Astrocyte (in vitro differentiated cells and primary cell): ENCODE data around the gene SCGB1C2. TPM values are rescaled to one million over a fixed set of nuclear protein-coding genes. Genes with fewer than 3 reads are reported as not detected.

Source experiments
- DNase-seq: peaks from one replicate; pipeline ENCODE4 v3.0.0-alpha.2; 2010; ENCODE audit warnings: low read depth
- FAIRE-seq: peaks from 2 replicates; lab custom pipeline; 2011; peaks lifted over from hg19 to GRCh38; lab: Jason Lieb, UNC
- H2AFZ ChIP-seq: 2 replicates; pipeline ENCODE4 v1.6.0; 2012; ENCODE audit warnings: low read depth, low read length, inconsistent platforms
- H3K27ac ChIP-seq: 2 replicates; pipeline ENCODE4 v1.5.1; 2011; ENCODE audit warnings: low read depth, low read length, inconsistent platforms
- H3K27me3 ChIP-seq: 2 replicates; pipeline ENCODE4 v1.6.0; 2011; ENCODE audit warnings: low read length, inconsistent platforms; ENCODE audit not compliant: insufficient read depth
- H3K36me3 ChIP-seq: 2 replicates; pipeline ENCODE4 v1.5.1; 2011; ENCODE audit warnings: low read length, inconsistent platforms; ENCODE audit not compliant: insufficient read depth
- H3K4me1 ChIP-seq: 2 replicates; pipeline ENCODE4 v1.5.1; 2011; ENCODE audit warnings: low read length, inconsistent platforms; ENCODE audit not compliant: insufficient read depth
- H3K4me2 ChIP-seq: 2 replicates; pipeline ENCODE4 v1.6.0; 2012; ENCODE audit warnings: low read length, inconsistent platforms
- H3K4me3 ChIP-seq: 2 replicates; pipeline ENCODE4 v1.5.1; 2011; ENCODE audit warnings: low read depth, mild to moderate bottlenecking, low read length, inconsistent platforms; ENCODE audit not compliant: insufficient read depth
- H3K79me2 ChIP-seq: 2 replicates; pipeline ENCODE4 v1.6.0; 2012; ENCODE audit warnings: mild to moderate bottlenecking, low read length, inconsistent platforms; ENCODE audit not compliant: insufficient read depth
- H3K9ac ChIP-seq: 2 replicates; pipeline ENCODE4 v1.6.0; 2012; ENCODE audit warnings: mild to moderate bottlenecking, low read length, inconsistent platforms
- H3K9me3 ChIP-seq: 2 replicates; pipeline ENCODE4 v1.5.1; 2012; ENCODE audit warnings: low read depth, mild to moderate bottlenecking, low read length, inconsistent platforms; ENCODE audit not compliant: insufficient read depth
- H4K20me1 ChIP-seq: 2 replicates; pipeline ENCODE4 v1.6.0; 2012; ENCODE audit warnings: low read length, inconsistent platforms; ENCODE audit not compliant: insufficient read depth
- H3K27ac Mint-ChIP-seq: one replicate; pipeline ENCODE4 v1.8.0; 2021; ENCODE audit warnings: mild to moderate bottlenecking, mixed read lengths; ENCODE audit not compliant: unreplicated experiment
- H3K27me3 Mint-ChIP-seq: one replicate; pipeline ENCODE4 v1.8.0; 2021; ENCODE audit warnings: low read depth, mixed read lengths; ENCODE audit not compliant: unreplicated experiment
- H3K36me3 Mint-ChIP-seq: one replicate; pipeline ENCODE4 v1.8.0; 2021; ENCODE audit warnings: low read depth, mixed read lengths; ENCODE audit not compliant: unreplicated experiment
- H3K4me1 Mint-ChIP-seq: one replicate; pipeline ENCODE4 v1.8.0; 2021; ENCODE audit warnings: low read depth, mixed read lengths; ENCODE audit not compliant: unreplicated experiment
- H3K4me3 Mint-ChIP-seq: one replicate; pipeline ENCODE4 v1.8.0; 2021; ENCODE audit warnings: mild to moderate bottlenecking, moderate library complexity, mixed read lengths; ENCODE audit not compliant: unreplicated experiment
- H3K9me3 Mint-ChIP-seq: one replicate; pipeline ENCODE4 v1.8.0; 2021; ENCODE audit warnings: mild to moderate bottlenecking, mixed read lengths; ENCODE audit not compliant: unreplicated experiment
- CTCF ChIP-seq: IDR thresholded peaks from 2 replicates; pipeline ENCODE4 v1.5.1; 2011; ENCODE audit warnings: low read depth, mild to moderate bottlenecking, inconsistent platforms, low read length, moderate library complexity; ENCODE audit not compliant: insufficient read depth
- EZH2 ChIP-seq: IDR thresholded peaks from 2 replicates; pipeline ENCODE4 v1.6.1; 2012; ENCODE audit warnings: mild to moderate bottlenecking, low read length, inconsistent platforms; ENCODE audit not compliant: insufficient read depth
- total RNA-seq: library from RNA; stranded (reverse); gene quantifications from 2 replicates; pipeline ENCODE4 v1.2.1, GENCODE V29; 2021

The SCGB1C2 gene
- total RNA-seq, 1 donor from 2014 or later: not detected

GRCh38 chr17:180381-181244 is 43.2 kb downstream of the SCGB1C2 start:
- Mint-ChIP-seq H3K36me3 (peaks cover 2% of the 10 kb centered on the region), H3K4me1 (no peaks in the 10 kb centered on the region), H3K27me3 (peaks cover 66% of the 10 kb centered on the region), H3K9me3 (peaks cover 2% of the 10 kb centered on the region), H3K4me3 (no peak overlapping the region), H3K27ac (no peak overlapping the region)
- Histone ChIP-seq H3K27ac (no peak overlapping the region), H3K9me3 (no peaks in the 10 kb centered on the region), H3K36me3 (no peaks in the 10 kb centered on the region), H3K27me3 (peaks cover 74% of the 10 kb centered on the region), H3K9ac (no peak overlapping the region), H4K20me1 (no peaks in the 10 kb centered on the region), H3K4me2 (no peak overlapping the region), H2AFZ (no peak overlapping the region), H3K4me3 (no peak overlapping the region), H3K4me1 (no peaks in the 10 kb centered on the region), H3K79me2 (no peaks in the 10 kb centered on the region)
- TF ChIP-seq CTCF (no peak), EZH2 (peak; percentile 92)
- FAIRE-seq: no peak
- DNase-seq: no peak

GRCh38 chr17:181245-182049 is 44.1 kb downstream of the SCGB1C2 start, which contains the start of gene DOC2B:
DOC2B (minus strand) TSS chr17:181650; CDS start chr17:181479, 171 bp downstream.
- H3K79me2 ChIP-seq: no peaks in the 10 kb centered on the region
- H3K36me3 ChIP-seq: no peaks in the 10 kb centered on the region
- peak within 1 kb of the TSS; percentile 73 for H3K4me2 ChIP-seq
- Mint-ChIP-seq H3K4me1 (no peaks in the 10 kb centered on the region), H3K27ac (no peak within 1 kb of the TSS), H3K9me3 (peaks cover 2% of the 10 kb centered on the region), H3K4me3 (no peak within 1 kb of the TSS), H3K27me3 (peaks cover 71% of the 10 kb centered on the region), H3K36me3 (peaks cover 2% of the 10 kb centered on the region)
- TF ChIP-seq CTCF (no peak), EZH2 (no peak)
- no peak for FAIRE-seq
- no peaks in the 10 kb centered on the region for H3K4me1 ChIP-seq
- H3K27ac ChIP-seq: no peak within 1 kb of the TSS
- DNase-seq: peak; percentile 39
- H3K9ac ChIP-seq: no peak within 1 kb of the TSS
- H3K4me3 ChIP-seq: no peak within 1 kb of the TSS
- peaks cover 78% of the 10 kb centered on the region for H3K27me3 ChIP-seq
- H3K9me3 ChIP-seq: no peaks in the 10 kb centered on the region
- no peaks in the 10 kb centered on the region for H4K20me1 ChIP-seq
- H2AFZ ChIP-seq: no peak within 1 kb of the TSS
